HK-2 (cell line): ENCODE measurements around the gene WWP2.

Source experiments
- DNase-seq: peaks from one replicate; pipeline ENCODE4 v3.0.0-alpha.2; 2018; ENCODE audit not compliant: unreplicated experiment

WWP2 gene

GRCh38 chr16:69890114-69890891 lies 128.2 kb downstream of the WWP2 start:
- DNase-seq, result no peak

- no peak for DNase-seq
Measured at GRCh38 chr16:69890892-69891282, 128.8 kb downstream of the WWP2 start.

- DNase-seq, result no peak
Measured at GRCh38 chr16:69892378-69892777, 130.2 kb downstream of the WWP2 start.

- DNase-seq, result no peak
Measured at GRCh38 chr16:69893106-69893505, 131.0 kb downstream of the WWP2 start.

GRCh38 chr16:69894676-69895075 lies 132.5 kb downstream of the WWP2 start:
- DNase-seq, result no peak

- DNase-seq, result no peak
Measured at GRCh38 chr16:69903865-69904415, 141.8 kb downstream of the WWP2 start.

GRCh38 chr16:69904495-69905170 lies 142.5 kb downstream of the WWP2 start:
- DNase-seq, result no peak

GRCh38 chr16:69905171-69905555 lies 143.0 kb downstream of the WWP2 start:
- DNase-seq, result no peak

GRCh38 chr16:69906838-69907401 lies 144.8 kb downstream of the WWP2 start:
- DNase-seq, result no peak

GRCh38 chr16:69909043-69909442 lies 146.9 kb downstream of the WWP2 start:
- no peak for DNase-seq

- DNase-seq, result no peak
Measured at GRCh38 chr16:69909760-69910159, 147.6 kb downstream of the WWP2 start.

- DNase-seq, result no peak
Measured at GRCh38 chr16:69910964-69911363, 148.8 kb downstream of the WWP2 start.

- DNase-seq, result no peak
Measured at GRCh38 chr16:69916462-69916861, 154.3 kb downstream of the WWP2 start.

GRCh38 chr16:69917311-69917710 lies 155.2 kb downstream of the WWP2 start:
- DNase-seq, result no peak

GRCh38 chr16:69917739-69918138 lies 155.6 kb downstream of the WWP2 start:
- DNase-seq, result peak; percentile 94

GRCh38 chr16:69918241-69918640 lies 156.1 kb downstream of the WWP2 start:
- no peak for DNase-seq

GRCh38 chr16:69921127-69921526 lies 159.0 kb downstream of the WWP2 start:
- no peak for DNase-seq

GRCh38 chr16:69922200-69922599 lies 160.1 kb downstream of the WWP2 start:
- DNase-seq, result no peak

GRCh38 chr16:69924041-69924775 lies 162.1 kb downstream of the WWP2 start:
- no peak for DNase-seq

- DNase-seq, result no peak
Measured at GRCh38 chr16:69924777-69925191, 162.7 kb downstream of the WWP2 start.

- no peak for DNase-seq
Measured at GRCh38 chr16:69925311-69925710, 163.2 kb downstream of the WWP2 start.

GRCh38 chr16:69926241-69926640 lies 164.1 kb downstream of the WWP2 start:
- DNase-seq, result no peak
